ENCODE measurements around the gene TRAPPC10. TPM values are rescaled to one million over a fixed set of nuclear protein-coding genes. Genes with fewer than 3 reads are reported as not detected.
"Not testable (repeated sequence)": the region's sequence is repeated elsewhere in the genome, so short reads cannot be mapped to it uniquely, and the experiment has no call there.

Gene TRAPPC10
- total and polyA plus RNA-seq, 2 of the 8 experiments (the other 6 are each of a cell fraction or from before 2014, with no cell fraction given): 18.5 to 29.8 TPM

DNA sequence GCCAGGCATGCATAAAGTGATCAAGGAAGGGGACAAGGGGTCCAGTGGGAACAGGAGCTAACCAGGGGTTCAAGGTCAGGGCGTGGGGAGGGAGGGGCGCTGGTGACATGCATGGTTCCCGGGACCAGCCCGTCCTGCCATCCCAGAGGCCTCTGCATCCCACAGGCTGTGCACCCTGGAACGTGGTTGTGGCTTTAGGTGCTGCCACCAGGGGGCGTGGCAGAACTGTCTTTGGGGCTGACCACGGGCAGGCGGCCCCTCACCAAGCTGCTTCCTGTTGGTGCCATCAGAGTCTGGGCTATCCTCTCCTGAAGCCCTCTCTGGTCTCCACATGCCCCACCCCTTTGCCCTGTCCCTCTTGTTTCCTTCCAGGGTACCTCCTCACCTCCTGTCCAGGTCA lies 135.0 kb downstream of the TRAPPC10 start:
- H4K20me1 ChIP-seq (replicated peaks in 1 of 2; ENCODE audit: control insufficient read depth in 1 of 2, insufficient read depth in 2 of 2, low read length in 2 of 2); H3K4me3 ChIP-seq (ENCODE audit: extremely low read depth in 1 of 4, insufficient read depth in 2 of 4, low read depth in 3 of 4, low read length in 4 of 4); H2BK5ac ChIP-seq (ENCODE audit: low read depth, low read length); H3K27ac ChIP-seq (ENCODE audit: low read depth, low read length); H2AK5ac ChIP-seq (ENCODE audit: low read depth, low read length); H3K79me2 ChIP-seq (ENCODE audit: control insufficient read depth in 1 of 2, insufficient read depth in 2 of 2, low read length in 2 of 2); H4K91ac ChIP-seq (replicated peaks; ENCODE audit: insufficient read length, low read length); H3K4me1 ChIP-seq (replicated peaks in 1 of 4; ENCODE audit: control insufficient read depth in 3 of 4, insufficient read depth in 4 of 4, low read length in 3 of 4); H3K14ac ChIP-seq (ENCODE audit: insufficient read length); H3K9ac ChIP-seq (replicated peaks in 1 of 4; ENCODE audit: extremely low read depth in 1 of 4, low read depth in 3 of 4, low read length in 3 of 4); H4K8ac ChIP-seq (ENCODE audit: extremely low read depth, insufficient read depth, low read length); POLR2A ChIA-PET (ENCODE audit: partially characterized antibody); H3K9me3 ChIP-seq (ENCODE audit: insufficient read depth in 2 of 2, low read depth in 1 of 2, low read length in 1 of 2); H2AFZ ChIP-seq (ENCODE audit: low read length); H3K23me2 ChIP-seq (ENCODE audit: low read depth, low read length); H3K18ac ChIP-seq (ENCODE audit: extremely low read depth, low read length); H3K4me2 ChIP-seq (ENCODE audit: insufficient read depth in 1 of 2, low read depth in 2 of 2, low read length in 2 of 2); H3K27me3 ChIP-seq (replicated peaks in 1 of 4; ENCODE audit: control insufficient read depth in 3 of 4, extremely low read depth in 1 of 4, insufficient read depth in 3 of 4, low read length in 3 of 4); H3K4ac ChIP-seq (replicated peaks; ENCODE audit: insufficient read length, low read depth, low read length); H3K56ac ChIP-seq (replicated peaks; ENCODE audit: insufficient read length, low read depth, low read length); H4K5ac ChIP-seq (ENCODE audit: insufficient read length, low read depth, low read length); H2BK120ac ChIP-seq (replicated peaks; ENCODE audit: low read depth, low read length); H2BK20ac ChIP-seq (ENCODE audit: low read length); H2BK15ac ChIP-seq (ENCODE audit: low read length); H3K79me1 ChIP-seq (ENCODE audit: low read depth, low read length); H2BK12ac ChIP-seq (ENCODE audit: low read depth, low read length); H3K23ac ChIP-seq (ENCODE audit: insufficient read length); CTCF ChIA-PET (ENCODE audit: partially characterized antibody); DNase-seq (ENCODE audit: low read depth in 1 of 2, low spot score in 2 of 2); H3K36me3 ChIP-seq (ENCODE audit: control insufficient read depth in 2 of 4, insufficient read depth in 4 of 4, low read length in 3 of 4): not testable (repeated sequence)
- no CpG with 5 or more reads among the region's 8 CpGs for WGBS, 2 experiments (ENCODE audit: extremely low coverage in 1 of 2, insufficient coverage in 1 of 2, insufficient read length in 1 of 2, insufficient replicate concordance in 2 of 2, low coverage in 1 of 2, low lambda C conversion rate in 2 of 2, missing lambda C conversion rate in 1 of 2)
- FAIRE-seq: peak; percentile 19

GRCh38 chr21:44150255-44150654 lies 138.1 kb downstream of the TRAPPC10 start:
- H3K79me2 ChIP-seq (ENCODE audit: control insufficient read depth in 1 of 2, insufficient read depth in 2 of 2, low read length in 2 of 2); H3K18ac ChIP-seq (ENCODE audit: extremely low read depth, low read length); H3K56ac ChIP-seq (replicated peaks; ENCODE audit: insufficient read length, low read depth, low read length); H3K9me3 ChIP-seq (ENCODE audit: insufficient read depth in 2 of 2, low read depth in 1 of 2, low read length in 1 of 2); H3K4ac ChIP-seq (replicated peaks; ENCODE audit: insufficient read length, low read depth, low read length); H2AK5ac ChIP-seq (ENCODE audit: low read depth, low read length); H3K27me3 ChIP-seq (replicated peaks in 1 of 4; ENCODE audit: control insufficient read depth in 3 of 4, extremely low read depth in 1 of 4, insufficient read depth in 3 of 4, low read length in 3 of 4); POLR2A ChIA-PET (ENCODE audit: partially characterized antibody); CTCF ChIA-PET (ENCODE audit: partially characterized antibody); H3K79me1 ChIP-seq (ENCODE audit: low read depth, low read length); H2BK15ac ChIP-seq (ENCODE audit: low read length); H3K23me2 ChIP-seq (ENCODE audit: low read depth, low read length); H4K20me1 ChIP-seq (replicated peaks in 1 of 2; ENCODE audit: control insufficient read depth in 1 of 2, insufficient read depth in 2 of 2, low read length in 2 of 2); FAIRE-seq; H2BK5ac ChIP-seq (ENCODE audit: low read depth, low read length); DNase-seq (ENCODE audit: low read depth in 1 of 2, low spot score in 2 of 2); H3K9ac ChIP-seq (replicated peaks in 1 of 4; ENCODE audit: extremely low read depth in 1 of 4, low read depth in 3 of 4, low read length in 3 of 4); H3K4me1 ChIP-seq (replicated peaks in 1 of 4; ENCODE audit: control insufficient read depth in 3 of 4, insufficient read depth in 4 of 4, low read length in 3 of 4); H2BK120ac ChIP-seq (replicated peaks; ENCODE audit: low read depth, low read length); H3K14ac ChIP-seq (ENCODE audit: insufficient read length); H3K27ac ChIP-seq (ENCODE audit: low read depth, low read length); H3K23ac ChIP-seq (ENCODE audit: insufficient read length); H2BK12ac ChIP-seq (ENCODE audit: low read depth, low read length); H3K4me2 ChIP-seq (ENCODE audit: insufficient read depth in 1 of 2, low read depth in 2 of 2, low read length in 2 of 2); H3K4me3 ChIP-seq (ENCODE audit: extremely low read depth in 1 of 4, insufficient read depth in 2 of 4, low read depth in 3 of 4, low read length in 4 of 4); H4K8ac ChIP-seq (ENCODE audit: extremely low read depth, insufficient read depth, low read length); H2BK20ac ChIP-seq (ENCODE audit: low read length); H4K5ac ChIP-seq (ENCODE audit: insufficient read length, low read depth, low read length); H4K91ac ChIP-seq (replicated peaks; ENCODE audit: insufficient read length, low read length); H2AFZ ChIP-seq (ENCODE audit: low read length); H3K36me3 ChIP-seq (ENCODE audit: control insufficient read depth in 2 of 4, insufficient read depth in 4 of 4, low read length in 3 of 4): not testable (repeated sequence)
- no CpG with 5 or more reads among the region's 10 CpGs for WGBS, 2 experiments (ENCODE audit: extremely low coverage in 1 of 2, insufficient coverage in 1 of 2, insufficient read length in 1 of 2, insufficient replicate concordance in 2 of 2, low coverage in 1 of 2, low lambda C conversion rate in 2 of 2, missing lambda C conversion rate in 1 of 2)
